Mononuclear cell (primary cell): ENCODE data around the gene STING1. TPM values are rescaled to one million over a fixed set of nuclear protein-coding genes. Genes with fewer than 3 reads are reported as not detected.
"Not testable (repeated sequence)": the region's sequence is repeated elsewhere in the genome, so short reads cannot be mapped to it uniquely, and the experiment has no call there.

Experiments
- H3K27me3 ChIP-seq: 2 replicates; pipeline ENCODE4 v1.6.0; 2011; ENCODE audit warnings: low read length, control low read depth; ENCODE audit not compliant: insufficient read depth
- H3K4me1 ChIP-seq: 2 replicates; pipeline ENCODE4 v1.5.1; 2011; ENCODE audit warnings: mild to moderate bottlenecking, low read length, control low read depth; ENCODE audit not compliant: insufficient read depth
- H3K4me3 ChIP-seq: 2 replicates; pipeline ENCODE4 v1.5.1; 2011; ENCODE audit warnings: mild to moderate bottlenecking, low read length, moderate library complexity
- H3K9me3 ChIP-seq: 2 replicates; pipeline ENCODE4 v1.5.1; 2011; ENCODE audit warnings: low read depth, mild to moderate bottlenecking, control low read depth, low read length
- total RNA-seq: library from RNA; depleted of rRNA; stranded (reverse); fragments of >200 nt; gene quantifications from one replicate; pipeline ENCODE4 v1.2.3, GENCODE V29; 2012

The STING1 gene
- total RNA-seq, 1 donor: 38.4 TPM

GRCh38 chr5:139440416-139440815 is 42.1 kb downstream of the STING1 start:
- not testable (repeated sequence) for H3K9me3 ChIP-seq, H3K27me3 ChIP-seq, H3K4me3 ChIP-seq
- H3K4me1 ChIP-seq: peaks cover 23% of the 10 kb centered on the region

DNA sequence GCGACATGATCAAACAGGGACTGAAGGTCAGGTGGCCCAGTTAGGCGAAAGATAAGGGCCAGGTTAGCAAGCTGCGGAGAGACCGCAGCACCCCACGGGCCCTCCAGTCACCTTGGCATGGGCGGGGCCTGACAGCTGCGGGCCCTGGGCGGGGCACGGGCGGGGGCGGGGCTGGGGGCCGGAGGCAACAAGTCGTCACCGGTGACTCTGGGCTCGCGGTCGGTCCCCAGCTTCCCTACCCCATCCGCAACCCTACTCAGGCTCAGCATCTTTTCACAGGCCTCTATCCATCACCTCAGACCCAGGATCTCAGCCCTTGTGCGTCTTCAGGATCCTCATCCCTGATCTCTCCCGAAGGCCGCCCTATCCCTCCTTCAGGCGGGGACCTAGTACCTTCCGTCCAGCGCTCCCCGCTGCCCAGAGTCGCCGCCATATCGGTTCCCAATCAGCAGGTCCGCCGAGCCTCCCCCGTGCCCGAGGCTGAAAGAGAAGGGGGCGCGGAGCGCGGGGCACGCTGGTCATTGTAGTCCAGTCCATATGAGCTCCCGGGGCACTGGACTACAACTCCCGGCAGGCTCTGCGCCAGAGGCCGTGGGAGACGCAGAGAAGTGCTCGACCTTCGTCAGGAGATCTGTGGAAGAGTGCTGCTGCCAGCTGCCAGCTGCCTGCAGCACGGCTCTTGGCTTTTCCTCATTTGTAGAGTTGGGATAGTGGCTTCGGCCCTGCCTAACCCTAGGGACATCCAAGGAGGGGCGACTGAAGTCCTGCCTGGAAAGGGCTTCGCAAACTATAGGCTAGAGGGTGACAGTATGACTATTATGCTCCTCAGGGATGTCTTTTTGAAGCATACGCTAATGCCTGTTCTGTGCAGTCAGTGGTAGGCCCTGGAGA is 43.3 kb downstream of the STING1 start, which contains the start of gene DNAJC18:
DNAJC18 (minus strand) TSS at position 513 of the 891 bp plus-strand sequence; CDS start at position 433, 80 bp downstream.
- H3K4me1 ChIP-seq: peaks cover 22% of the 10 kb centered on the region
- H3K27me3 ChIP-seq: no peaks in the 10 kb centered on the region
- H3K4me3 ChIP-seq: peak within 1 kb of the TSS; percentile 94
- no peaks in the 10 kb centered on the region for H3K9me3 ChIP-seq

- Histone ChIP-seq H3K4me3 (no peak overlapping the region), H3K4me1 (peaks cover 16% of the 10 kb centered on the region), H3K27me3 (no peaks in the 10 kb centered on the region), H3K9me3 (no peaks in the 10 kb centered on the region)
Measured at GRCh38 chr5:139438707-139439012, 43.9 kb downstream of the STING1 start.

- no peaks in the 10 kb centered on the region for H3K9me3 ChIP-seq
- no peaks in the 10 kb centered on the region for H3K27me3 ChIP-seq
- H3K4me3 ChIP-seq: no peak overlapping the region
- peaks cover 13% of the 10 kb centered on the region for H3K4me1 ChIP-seq
Measured at GRCh38 chr5:139435676-139436075, 46.9 kb downstream of the STING1 start.

DNA sequence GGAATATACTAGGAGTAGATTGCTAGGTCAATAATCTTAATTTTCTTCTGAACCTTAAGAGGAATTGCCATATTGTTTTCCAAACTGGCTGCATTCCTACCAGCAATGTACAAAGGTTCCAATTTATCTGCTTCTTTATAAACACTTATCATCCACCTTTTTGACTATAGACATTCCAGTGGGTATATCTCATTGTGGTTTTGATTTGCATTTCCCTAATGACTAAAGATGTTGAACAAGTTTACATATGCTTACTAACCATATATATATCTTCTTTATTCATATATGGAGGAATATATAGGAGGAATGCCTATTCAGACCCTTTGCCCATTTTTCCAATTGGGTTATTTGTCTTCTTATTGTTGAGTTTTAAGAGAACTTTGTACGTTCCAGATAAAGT is 50.9 kb downstream of the STING1 start:
- no peaks in the 10 kb centered on the region for H3K9me3 ChIP-seq
- H3K27me3 ChIP-seq: no peaks in the 10 kb centered on the region
- no peaks in the 10 kb centered on the region for H3K4me1 ChIP-seq
- no peak overlapping the region for H3K4me3 ChIP-seq

- Histone ChIP-seq H3K4me1 (no peaks in the 10 kb centered on the region), H3K9me3 (no peaks in the 10 kb centered on the region), H3K4me3 (no peak overlapping the region), H3K27me3 (no peaks in the 10 kb centered on the region)
Measured at GRCh38 chr5:139430015-139430414, 52.5 kb downstream of the STING1 start.

- H3K9me3 ChIP-seq: no peaks in the 10 kb centered on the region
- H3K27me3 ChIP-seq: no peaks in the 10 kb centered on the region
- H3K4me3 ChIP-seq: no peak overlapping the region
- H3K4me1 ChIP-seq: no peaks in the 10 kb centered on the region
Measured at GRCh38 chr5:139426203-139426885, 56.2 kb downstream of the STING1 start.

Other genes with a start within 250 kb of the STING1 start
- gene MATR3, start 189.0 kb downstream of the STING1 start, total RNA-seq: 691 TPM
- 129 TPM for gene PAIP2, start 140.9 kb downstream of the STING1 start, total RNA-seq
- gene SLC23A1, start 99.5 kb downstream of the STING1 start, total RNA-seq: not detected
- 2.9 TPM for gene MZB1, start 92.8 kb downstream of the STING1 start, total RNA-seq
- 0.21 TPM for gene PROB1, start 87.7 kb downstream of the STING1 start, total RNA-seq
- 1.3 TPM for gene SPATA24, start 78.7 kb downstream of the STING1 start, total RNA-seq
- 2.2 TPM for gene DNAJC18, start 43.2 kb downstream of the STING1 start, total RNA-seq
- gene ECSCR, start 20.0 kb downstream of the STING1 start, total RNA-seq: not detected
- not detected for gene SMIM33, start 11.8 kb downstream of the STING1 start, total RNA-seq
- 81.5 TPM for gene UBE2D2, start 78.6 kb upstream of the STING1 start, total RNA-seq
- 82.8 TPM for gene CXXC5, start 165.6 kb upstream of the STING1 start, total RNA-seq